Spleen (tissue), 11 donors: ENCODE results near the gene ARRDC1. TPM values are rescaled to one million over a fixed set of nuclear protein-coding genes. Genes with fewer than 3 reads are reported as not detected.
"Not testable (repeated sequence)": the region's sequence is repeated elsewhere in the genome, so short reads cannot be mapped to it uniquely, and the experiment has no call there.

Experiments
- DNase-seq: peaks from one replicate; pipeline ENCODE4 v3.0.0-alpha.2; 2020
- H3K27ac ChIP-seq, 8 donors: fragments of 200-600 bp; sonication (generic) in 7 of 8; 1 replicate in 4 of 8; 2 replicates in 4 of 8; pipeline versions ENCODE4 v1.5.0 to v1.8.0; 2016 to 2021; ENCODE audit warnings: inconsistent platforms in 4 of 8, mild to moderate bottlenecking in 4 of 8, moderate library complexity in 1 of 8
- H3K27me3 ChIP-seq, 7 donors: fragments of 200-600 bp; sonication (generic) in 6 of 7; replicated peaks in 1 of 7; 1 replicate in 4 of 7; 2 replicates in 3 of 7; pipeline versions ENCODE4 v1.5.0 to v1.8.0; 2016 to 2021; ENCODE audit warnings: inconsistent platforms in 3 of 7, mild to moderate bottlenecking in 1 of 7
- H3K36me3 ChIP-seq, 6 donors: fragments of 200-600 bp; sonication (generic) in 5 of 6; 1 replicate in 4 of 6; 2 replicates in 2 of 6; pipeline versions ENCODE4 v1.5.0 to v1.8.0; 2016 to 2021; ENCODE audit warnings: inconsistent platforms in 2 of 6
- H3K4me1 ChIP-seq, 6 donors: fragments of 200-600 bp; sonication (generic) in 5 of 6; 1 replicate in 3 of 6; 2 replicates in 3 of 6; pipeline versions ENCODE4 v1.5.0 to v1.8.0; 2016 to 2021; ENCODE audit warnings: inconsistent platforms in 3 of 6
- H3K4me3 ChIP-seq, 8 donors: fragments of 200-600 bp; sonication (generic) in 7 of 8; 1 replicate in 4 of 8; 2 replicates in 4 of 8; pipeline versions ENCODE4 v1.5.0 to v1.8.0; 2016 to 2021; ENCODE audit warnings: inconsistent platforms in 4 of 8, mild to moderate bottlenecking in 4 of 8, moderate library complexity in 2 of 8
- H3K9me3 ChIP-seq, 8 donors: fragments of 200-600 bp; sonication (generic) in 7 of 8; 1 replicate in 4 of 8; 2 replicates in 4 of 8; pipeline versions ENCODE4 v1.5.0 to v1.8.0; 2016 to 2021; ENCODE audit warnings: inconsistent platforms in 4 of 8
- POLR2A ChIP-seq, 3 donors: fragments of 450-650 bp; IDR thresholded peaks; one replicate each; pipeline ENCODE4 v1.5.1; 2017; ENCODE audit warnings: antibody characterized with exemption in 3 of 3, mild to moderate bottlenecking in 1 of 3
- POLR2AphosphoS5 ChIP-seq, 3 donors: sonication (generic); formaldehyde crosslinking; IDR thresholded peaks; one replicate each; pipeline ENCODE4 v1.5.1; 2017; ENCODE audit warnings: antibody characterized with exemption in 3 of 3
- WGBS, 5 donors: extraction: QIAGEN DNeasy Blood & Tissue Kit in 3 of 5; methylation state at CpG; one replicate each; pipeline versions ENCODE4 v1.1.5 to v1.1.7; 2013 to 2018; 5-methylcytosine and 5-hydroxymethylcytosine counted together
- intact Hi-C: fragments of 100-400 bp; cut with DNase I; formaldehyde crosslinking; loops from one replicate; pipeline ENCODE4 v1.15.0; 2023; ENCODE audit warnings: low total_unique reads
- polyA plus RNA-seq, 3 donors: library from polyadenylated mRNA; stranded (reverse); fragments of 200-250 nt; gene quantifications; one replicate each; pipeline ENCODE4 v1.2.1, GENCODE V29; 2013
- total RNA-seq, 7 donors: library from RNA; depleted of rRNA in 3 of 7; stranded (reverse); fragments of >200 nt in 3 of 7; fragmentation: NEBNext Ultra II Directional in 4 of 7; extraction: Animal tissue kit (Norgen Biotek cat#: 25700) in 4 of 7; gene quantifications; one replicate each; pipeline versions ENCODE4 v1.1.0 to v1.2.1, GENCODE V29; 2016 to 2021
- TF ChIP-seq, protein P1 (sequence below), 11 experiments: fragments of 200-600 bp in 7 of 11; fragments of 450-650 bp in 4 of 11; sonication (generic) in 4 of 11; IDR thresholded peaks in 8 of 11; conservative IDR thresholded peaks in 3 of 11; 1 replicate in 7 of 11; 2 replicates in 4 of 11; pipeline versions ENCODE4 v1.4.0 to v1.8.0; 2016 to 2021; ENCODE audit warnings: antibody characterized with exemption in 11 of 11, inconsistent platforms in 4 of 11, mild to moderate bottlenecking in 1 of 11
- donor health status: healthy with polysubstance abuse.
- donor health status: DM: no; HTN: no; CAD: no; lungs with moderate emphysema.
- donor health status: DM: no; HTN: no; CAD: no.
- donor health status: Bipolar disorder and iron deficiency.
- donor health status: healthy.
- donor health status: DM: no; HTN: no; CAD: no.
- donor health status: DM: yes; HTN: yes; CAD: no.

ARRDC1 gene
- total and polyA plus RNA-seq, 10 donors = 51.4 to 158 (median 71.6) TPM

DNA sequence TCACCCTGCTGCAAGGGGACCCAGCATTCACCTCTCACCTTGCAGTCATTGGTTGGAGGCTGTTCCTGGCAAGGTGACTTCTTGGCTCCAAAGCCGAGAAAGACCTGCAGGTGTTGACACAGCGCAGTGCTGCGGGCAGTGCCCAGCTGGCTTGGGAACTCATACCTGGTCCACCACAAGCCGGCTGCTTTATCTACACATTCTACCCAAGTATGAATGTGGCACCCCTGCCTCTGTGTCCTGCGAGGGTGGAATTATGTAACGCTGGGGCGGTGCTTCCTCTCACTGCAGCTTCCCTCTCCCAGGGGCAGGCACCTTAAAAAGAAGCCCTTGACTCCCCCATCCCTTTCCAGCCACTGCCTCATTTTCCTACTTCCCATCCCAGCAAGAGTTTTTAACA is 12.7 kb upstream of the ARRDC1 start:
- intact Hi-C loops = no loop called here
- Histone ChIP-seq H3K27ac (no peak overlapping the region), H3K4me1 (peaks cover 6 to 47% (median 26%) of the 10 kb centered on the region in 6 donors), H3K9me3 (no peaks in the 10 kb centered on the region), H3K4me3 (no peak overlapping the region), H3K27me3 (no peaks in the 10 kb centered on the region), H3K36me3 (peaks cover 0 to 8% (median 6%) of the 10 kb centered on the region in 6 donors)
- no peak for TF ChIP-seq POLR2A (IDR thresholded peaks at IDR 0.05)
- no peak for DNase-seq
- 59 to 81% (median 64%) methylated on average over 6 to 7 of the region's 7 CpGs for WGBS, 5 donors

DNA sequence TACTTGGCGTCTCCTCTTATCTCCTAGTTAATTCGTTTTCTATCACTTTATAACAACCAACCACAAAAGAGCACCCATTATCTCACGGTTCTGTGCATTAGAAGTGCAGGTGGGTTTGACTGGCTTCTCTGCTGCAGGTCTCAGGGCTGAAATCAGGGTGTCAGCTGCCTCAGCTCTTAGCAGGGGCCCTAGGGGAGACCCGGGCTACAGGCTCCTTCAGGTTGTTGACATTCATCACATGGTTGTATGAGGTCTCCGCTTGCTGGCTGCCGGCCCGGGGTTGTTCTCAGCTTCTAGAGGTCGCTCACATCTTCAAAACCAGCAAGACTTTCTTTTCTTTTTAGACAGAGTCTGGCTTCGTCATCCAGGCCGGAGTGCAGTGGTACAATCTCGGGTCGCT is 12.3 kb upstream of the ARRDC1 start:
- WGBS, 5 donors = 84 to 89% (median 86%) methylated on average over 12 of the region's 12 CpGs
- H3K4me1 ChIP-seq = peaks cover 6 to 43% (median 24%) of the 10 kb centered on the region in 6 donors
- TF ChIP-seq, protein P1, sequence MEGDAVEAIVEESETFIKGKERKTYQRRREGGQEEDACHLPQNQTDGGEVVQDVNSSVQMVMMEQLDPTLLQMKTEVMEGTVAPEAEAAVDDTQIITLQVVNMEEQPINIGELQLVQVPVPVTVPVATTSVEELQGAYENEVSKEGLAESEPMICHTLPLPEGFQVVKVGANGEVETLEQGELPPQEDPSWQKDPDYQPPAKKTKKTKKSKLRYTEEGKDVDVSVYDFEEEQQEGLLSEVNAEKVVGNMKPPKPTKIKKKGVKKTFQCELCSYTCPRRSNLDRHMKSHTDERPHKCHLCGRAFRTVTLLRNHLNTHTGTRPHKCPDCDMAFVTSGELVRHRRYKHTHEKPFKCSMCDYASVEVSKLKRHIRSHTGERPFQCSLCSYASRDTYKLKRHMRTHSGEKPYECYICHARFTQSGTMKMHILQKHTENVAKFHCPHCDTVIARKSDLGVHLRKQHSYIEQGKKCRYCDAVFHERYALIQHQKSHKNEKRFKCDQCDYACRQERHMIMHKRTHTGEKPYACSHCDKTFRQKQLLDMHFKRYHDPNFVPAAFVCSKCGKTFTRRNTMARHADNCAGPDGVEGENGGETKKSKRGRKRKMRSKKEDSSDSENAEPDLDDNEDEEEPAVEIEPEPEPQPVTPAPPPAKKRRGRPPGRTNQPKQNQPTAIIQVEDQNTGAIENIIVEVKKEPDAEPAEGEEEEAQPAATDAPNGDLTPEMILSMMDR (IDR thresholded peaks at IDR 0.05 in 8 of 11, conservative IDR thresholded peaks at IDR 0.05 in 3 of 11) = no peak
- TF ChIP-seq POLR2AphosphoS5 (IDR thresholded peaks at IDR 0.05) = no peak
- TF ChIP-seq POLR2A (IDR thresholded peaks at IDR 0.05) = no peak
- H3K27ac ChIP-seq = no peak overlapping the region
- H3K9me3 ChIP-seq = no peaks in the 10 kb centered on the region
- intact Hi-C loops = no loop called here
- DNase-seq = no peak
- H3K36me3 ChIP-seq = peaks cover 0 to 4% (median 2%) of the 10 kb centered on the region in 6 donors
- no peaks in the 10 kb centered on the region for H3K27me3 ChIP-seq
- no peak overlapping the region for H3K4me3 ChIP-seq

DNA sequence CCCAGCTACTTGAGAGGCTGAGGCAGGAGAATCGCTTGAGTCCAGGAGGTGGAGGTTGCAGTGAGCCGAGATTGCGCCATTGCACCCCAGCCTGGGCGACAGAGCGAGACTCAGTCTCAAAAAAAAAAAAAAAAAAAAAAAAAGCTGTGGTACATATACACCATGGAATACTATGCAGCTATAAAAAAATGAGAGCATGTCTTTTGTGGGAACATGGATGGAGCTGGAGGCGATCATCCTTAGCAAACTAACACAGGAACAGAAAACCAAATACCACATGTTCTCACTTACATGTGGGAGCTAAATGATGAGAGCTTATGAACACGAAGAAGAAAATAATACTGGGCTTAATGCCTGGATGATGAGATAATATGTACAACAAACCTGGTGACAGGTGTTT is 8.9 kb upstream of the ARRDC1 start:
- H3K4me1 ChIP-seq = peaks cover 0 to 17% (median 5%) of the 10 kb centered on the region in 6 donors
- H3K9me3 ChIP-seq, H3K36me3 ChIP-seq, H3K27me3 ChIP-seq, H3K27ac ChIP-seq, DNase-seq, intact Hi-C loops, H3K4me3 ChIP-seq: not testable (repeated sequence)
- WGBS, 5 donors = 90 to 98% (median 92%) methylated on average over 7 of the region's 7 CpGs

DNA sequence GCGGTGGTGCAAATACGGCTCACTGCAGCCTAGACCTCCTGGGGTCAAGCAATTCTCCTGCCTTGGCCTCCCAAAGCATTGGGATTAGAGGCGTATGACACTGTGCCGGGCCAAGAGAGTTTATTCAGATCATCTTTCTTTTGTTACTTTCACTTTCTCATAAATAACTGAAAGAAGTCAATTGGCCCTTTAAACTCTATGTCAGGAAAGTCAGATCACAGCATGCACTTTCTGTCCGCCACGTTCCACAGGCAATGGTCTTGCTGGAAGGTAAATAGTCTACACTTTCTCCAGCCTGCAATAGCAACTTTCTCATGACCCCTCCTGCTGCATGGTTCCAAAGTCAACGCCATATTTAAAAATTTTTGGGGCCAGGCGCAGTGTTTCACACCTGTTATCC is 6.5 kb upstream of the ARRDC1 start:
- 77 to 85% (median 81%) methylated on average over 8 of the region's 8 CpGs for WGBS, 5 donors
- intact Hi-C loops = no loop called here
- TF ChIP-seq, protein P1 (IDR thresholded peaks at IDR 0.05 in 8 of 11, conservative IDR thresholded peaks at IDR 0.05 in 3 of 11) = no peak
- TF ChIP-seq POLR2A (IDR thresholded peaks at IDR 0.05) = no peak
- TF ChIP-seq POLR2AphosphoS5 (IDR thresholded peaks at IDR 0.05) = no peak

DNA sequence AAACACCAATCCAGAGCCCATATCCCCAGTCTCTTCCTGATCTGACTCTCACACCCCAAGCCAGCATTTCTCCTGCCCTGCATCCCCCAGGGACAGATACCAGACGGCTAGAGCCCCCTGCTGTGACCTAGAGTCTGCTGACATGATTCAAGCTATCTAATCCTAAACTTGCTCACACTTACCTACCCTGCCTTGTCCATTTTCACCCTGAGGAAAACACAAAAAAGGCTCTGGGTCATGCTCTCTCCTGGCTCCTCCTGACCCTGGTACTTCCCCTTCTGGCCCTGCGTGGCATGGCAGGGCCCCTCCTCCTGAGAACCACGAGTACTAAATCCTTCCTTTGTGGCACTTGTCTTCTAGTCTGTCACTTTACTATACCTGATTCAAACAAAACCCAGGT is 2.8 kb upstream of the ARRDC1 start:
- no peaks in the 10 kb centered on the region for H3K9me3 ChIP-seq
- H3K4me3 ChIP-seq = no peak overlapping the region
- WGBS, 5 donors = 6 to 14% (median 11%) methylated on average over 3 of the region's 3 CpGs
- DNase-seq = no peak
- H3K27ac ChIP-seq = peak overlapping the region in 1 of 8 donors; percentile 21
- peaks cover 14 to 47% (median 31%) of the 10 kb centered on the region in 6 donors for H3K4me1 ChIP-seq
- no peaks in the 10 kb centered on the region for H3K27me3 ChIP-seq
- TF ChIP-seq POLR2A (IDR thresholded peaks at IDR 0.05) = no peak
- TF ChIP-seq POLR2AphosphoS5 (IDR thresholded peaks at IDR 0.05) = no peak
- TF ChIP-seq, protein P1 (IDR thresholded peaks at IDR 0.05 in 8 of 11, conservative IDR thresholded peaks at IDR 0.05 in 3 of 11) = peak in 2 of 11 experiments; percentile 14 to 16
- intact Hi-C loops = no loop called here
- H3K36me3 ChIP-seq = no peaks in the 10 kb centered on the region

More for the DNA sequence above, 6.5 kb upstream of the ARRDC1 start:
- H3K4me1 ChIP-seq = peaks cover 0 to 20% (median 7%) of the 10 kb centered on the region in 6 donors
- H3K4me3 ChIP-seq = no peak overlapping the region
- DNase-seq = no peak
- H3K36me3 ChIP-seq = no peaks in the 10 kb centered on the region
- no peaks in the 10 kb centered on the region for H3K27me3 ChIP-seq
- H3K9me3 ChIP-seq = no peaks in the 10 kb centered on the region
- H3K27ac ChIP-seq = peak overlapping the region in 2 of 8 donors; percentile 11 to 46
